HG02798 (cell line): ENCODE data around the gene SIX1.

ENCODE experiments used
- ATAC-seq: cut with Tn5 transposase; IDR thresholded peaks from one replicate; pipeline ENCODE4 v1.9.1; 2021; ENCODE audit warnings: mild to moderate bottlenecking; ENCODE audit not compliant: unreplicated experiment, poor library complexity

SIX1 gene

DNA sequence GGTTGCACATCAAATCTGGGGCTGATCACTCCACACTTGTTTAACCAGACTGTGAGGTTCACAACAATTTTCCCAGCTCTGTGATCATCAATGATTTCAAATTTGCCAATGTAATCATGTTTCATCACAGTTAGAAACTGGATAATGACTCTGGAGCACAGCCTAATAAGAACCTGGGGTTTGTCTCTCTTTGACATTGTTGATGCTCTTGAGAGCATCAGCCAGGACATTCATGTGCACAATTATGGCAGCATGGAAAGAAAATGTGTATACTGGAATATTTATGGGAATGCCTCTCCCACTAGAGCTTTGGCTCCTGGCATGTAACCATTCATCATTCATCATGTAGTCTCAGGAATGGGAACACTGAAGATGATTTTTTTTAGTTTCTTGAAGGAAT, 47.0 kb downstream of the SIX1 start:
- ATAC-seq, result no peak

DNA sequence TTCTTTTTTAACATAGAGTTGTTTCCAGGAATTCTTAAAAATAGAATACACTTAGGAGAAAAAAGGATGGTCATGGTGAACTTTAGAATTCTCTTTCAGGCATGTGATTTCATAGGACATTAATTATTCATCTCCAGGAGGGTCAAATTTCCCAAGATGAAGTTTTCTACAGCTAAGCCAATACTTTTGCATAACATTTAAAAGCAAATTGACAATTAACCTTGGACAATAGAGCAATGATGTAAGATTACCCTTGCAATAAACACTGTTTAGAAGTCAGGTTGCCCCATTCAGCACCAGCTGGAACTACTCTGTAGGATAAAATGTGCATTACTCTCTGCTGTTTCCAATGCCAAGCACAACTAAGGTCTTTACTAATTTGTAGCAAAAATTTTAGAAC, 49.5 kb downstream of the SIX1 start:
- ATAC-seq, result no peak

- no peak for ATAC-seq
Measured at GRCh38 chr14:60596139-60596538, 53.1 kb downstream of the SIX1 start.

GRCh38 chr14:60594062-60594461, 55.2 kb downstream of the SIX1 start:
- no peak for ATAC-seq
